ENCODE measurements around the gene EEF2KMT.
"Not testable (repeated sequence)": the region's sequence is repeated elsewhere in the genome, so short reads cannot be mapped to it uniquely, and the experiment has no call there.

EEF2KMT gene

GRCh38 chr16:5097470-5098220 lies at the start of gene EEF2KMT:
Gene EEF2KMT (minus strand): TSS chr16:5097795. CDS start chr16:5097739, 56 bp downstream.
- DNase-seq (ENCODE audit: low read depth) = peak; percentile 99

- DNase-seq (ENCODE audit: low read depth) = not testable (repeated sequence)
Measured at GRCh38 chr16:5144621-5144956, 47.0 kb upstream of the EEF2KMT start.

DNA sequence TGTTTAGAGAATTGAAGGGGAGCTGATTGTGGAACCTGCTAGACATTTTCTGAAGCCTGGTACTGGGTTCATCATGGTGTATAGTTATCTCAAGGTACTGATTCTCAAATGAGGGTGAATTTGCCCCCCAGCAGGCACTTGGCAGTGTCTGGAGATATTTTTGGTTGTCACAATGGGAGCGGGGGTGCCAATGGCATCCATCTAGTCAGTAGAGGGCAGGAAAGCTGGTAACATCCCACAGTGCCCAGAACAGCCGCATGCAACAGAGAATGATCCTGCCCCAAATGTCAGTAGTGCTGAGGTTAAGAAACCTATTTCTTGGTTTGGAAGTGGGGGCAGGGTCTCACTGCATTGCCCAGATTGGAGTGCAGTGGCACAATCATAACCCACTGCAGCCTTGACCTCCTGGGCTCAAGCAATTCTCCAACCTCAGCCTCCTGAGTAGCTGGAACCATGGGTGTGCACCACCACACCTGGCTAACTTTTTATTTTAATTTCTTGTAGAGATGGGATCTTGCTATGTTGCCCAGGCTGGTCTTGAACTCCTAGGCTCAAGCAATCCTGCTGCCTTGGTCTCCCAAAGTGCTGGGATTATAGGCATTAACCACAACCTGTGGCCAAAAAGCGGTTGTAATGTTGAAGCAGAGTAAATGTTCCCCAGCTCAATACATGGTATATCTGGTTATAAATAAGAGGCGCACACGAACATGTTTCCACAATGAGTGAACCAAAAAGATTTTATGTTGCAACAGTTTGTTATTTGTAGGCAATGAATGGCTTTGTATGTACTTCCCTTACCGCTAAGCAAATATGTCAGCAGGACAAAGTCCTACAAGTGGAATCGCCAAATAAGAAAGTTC lies 46.4 kb upstream of the EEF2KMT start:
- DNase-seq (ENCODE audit: low read depth) = no peak

DNA sequence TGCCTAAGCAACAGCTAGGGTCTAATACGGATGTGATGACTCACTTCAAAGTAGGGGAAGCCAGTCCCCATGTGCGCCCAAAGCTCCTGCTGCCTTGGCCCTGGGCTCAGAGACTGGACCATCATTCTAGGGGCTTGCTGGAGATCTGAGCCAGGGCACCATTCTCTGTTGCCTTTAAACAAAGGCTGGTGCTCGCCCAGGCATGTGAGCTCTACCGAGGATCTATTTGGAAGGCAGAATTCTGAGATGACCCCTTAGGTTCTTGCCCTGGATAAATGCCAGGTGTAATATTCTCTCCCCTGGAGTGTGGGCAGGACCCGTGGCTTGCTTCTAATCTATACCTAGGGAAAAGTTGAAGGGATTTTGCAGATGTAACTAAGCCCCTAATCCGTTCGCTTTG lies 42.6 kb upstream of the EEF2KMT start:
- DNase-seq (ENCODE audit: low read depth) = not testable (repeated sequence)

DNA sequence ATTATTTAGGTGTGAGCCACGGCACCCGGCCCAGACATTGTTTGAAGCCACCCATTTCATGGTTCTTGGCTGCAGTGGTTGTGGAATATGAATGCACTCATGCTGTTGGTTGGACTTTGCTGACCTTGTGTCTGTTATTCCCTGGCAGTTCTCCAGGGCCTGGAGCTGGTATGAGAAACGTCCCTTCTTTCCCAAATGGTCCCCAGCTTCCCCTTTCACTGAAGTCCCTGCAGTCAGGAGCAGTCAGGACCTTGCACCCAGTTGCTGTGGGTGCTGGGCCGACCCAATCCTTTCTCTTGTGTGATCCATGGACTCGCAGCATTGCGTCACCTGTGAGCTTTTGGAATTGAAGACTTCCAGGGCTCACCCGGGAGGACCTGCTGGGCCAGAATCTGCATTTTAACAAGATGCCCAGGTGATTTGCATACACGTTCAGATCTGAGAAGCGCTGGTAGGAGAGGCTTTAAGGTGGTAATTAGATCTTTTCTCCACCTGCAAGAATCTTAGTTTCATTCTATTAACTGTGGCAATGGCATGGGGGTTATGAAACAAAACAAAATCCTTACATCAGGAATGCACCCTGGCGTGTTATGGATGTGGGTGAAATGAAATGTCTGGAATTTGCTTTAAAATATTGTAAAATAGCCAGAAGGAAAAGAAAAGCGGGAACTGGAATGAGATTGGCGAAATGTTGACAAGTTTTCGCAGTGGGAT lies 37.3 kb upstream of the EEF2KMT start:
- DNase-seq (ENCODE audit: low read depth) = not testable (repeated sequence)

- not testable (repeated sequence) for DNase-seq (ENCODE audit: low read depth)
Measured at GRCh38 chr16:5132915-5133600, 35.5 kb upstream of the EEF2KMT start.

DNA sequence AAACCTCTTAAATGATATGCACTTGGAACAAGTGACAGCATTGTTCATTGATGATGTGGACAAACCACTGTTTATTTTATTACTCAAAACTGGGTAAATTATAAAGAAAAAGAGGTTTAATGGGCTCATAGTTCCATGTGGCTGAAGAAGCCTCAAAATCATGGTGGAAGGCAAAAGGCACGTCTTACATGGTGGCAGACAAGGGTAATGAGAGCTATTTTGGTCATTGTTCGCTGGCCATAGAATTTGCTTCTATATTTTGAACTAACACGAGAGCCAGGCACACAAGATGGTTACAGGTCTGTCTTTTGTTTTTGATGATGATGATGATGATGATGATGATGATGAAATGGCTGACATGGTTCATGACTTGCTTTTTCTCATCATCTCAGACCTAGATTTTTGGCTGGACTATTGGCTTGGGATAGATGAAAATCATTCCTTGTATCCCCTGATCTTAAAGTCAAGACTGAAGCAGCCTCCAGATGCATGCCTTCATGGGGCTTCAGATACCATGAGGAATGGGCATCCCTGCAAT lies 33.9 kb upstream of the EEF2KMT start:
- not testable (repeated sequence) for DNase-seq (ENCODE audit: low read depth)

DNA sequence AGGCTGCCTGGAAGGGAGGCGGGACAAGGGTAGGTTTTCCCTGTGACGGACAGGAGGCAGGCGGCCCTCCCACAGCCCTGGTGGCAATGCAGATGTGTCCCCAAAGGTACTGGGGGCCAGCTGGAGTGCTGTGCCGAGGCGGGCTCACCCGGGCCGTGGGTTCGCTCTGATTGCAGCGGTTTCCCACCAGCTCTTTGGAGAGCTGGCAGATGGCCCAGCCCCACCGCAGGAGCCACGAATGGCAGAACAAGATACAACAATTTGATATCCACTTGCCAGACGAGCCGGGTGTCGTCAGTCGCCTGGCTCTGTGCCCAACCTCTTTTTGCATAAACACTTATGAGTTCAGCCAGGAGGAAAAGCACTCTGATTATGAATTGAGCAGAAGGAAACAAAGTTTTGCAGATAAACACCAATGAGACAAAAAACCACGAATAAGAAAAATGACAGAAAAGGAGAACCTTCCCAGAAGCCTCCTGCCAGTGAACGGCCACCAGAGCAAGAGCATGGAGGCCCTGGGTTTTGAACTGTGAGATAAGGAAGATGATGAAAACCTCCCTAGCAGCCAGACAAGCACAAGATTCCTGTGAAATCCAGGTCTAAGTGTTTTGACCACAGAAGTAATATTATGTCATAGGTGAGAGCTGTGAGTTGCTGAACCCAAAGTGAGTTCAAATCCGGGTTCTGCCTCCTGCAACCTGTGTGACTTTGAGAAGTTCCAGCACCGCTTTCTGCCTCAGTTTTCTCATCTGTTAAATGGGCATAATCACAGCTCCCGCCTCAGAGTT lies 19.9 kb upstream of the EEF2KMT start:
- DNase-seq (ENCODE audit: low read depth) = not testable (repeated sequence)

GRCh38 chr16:5116780-5117295 lies 19.2 kb upstream of the EEF2KMT start:
- DNase-seq (ENCODE audit: low read depth) = not testable (repeated sequence)

GRCh38 chr16:5110933-5111332 lies 13.3 kb upstream of the EEF2KMT start:
- not testable (repeated sequence) for DNase-seq (ENCODE audit: low read depth)

DNA sequence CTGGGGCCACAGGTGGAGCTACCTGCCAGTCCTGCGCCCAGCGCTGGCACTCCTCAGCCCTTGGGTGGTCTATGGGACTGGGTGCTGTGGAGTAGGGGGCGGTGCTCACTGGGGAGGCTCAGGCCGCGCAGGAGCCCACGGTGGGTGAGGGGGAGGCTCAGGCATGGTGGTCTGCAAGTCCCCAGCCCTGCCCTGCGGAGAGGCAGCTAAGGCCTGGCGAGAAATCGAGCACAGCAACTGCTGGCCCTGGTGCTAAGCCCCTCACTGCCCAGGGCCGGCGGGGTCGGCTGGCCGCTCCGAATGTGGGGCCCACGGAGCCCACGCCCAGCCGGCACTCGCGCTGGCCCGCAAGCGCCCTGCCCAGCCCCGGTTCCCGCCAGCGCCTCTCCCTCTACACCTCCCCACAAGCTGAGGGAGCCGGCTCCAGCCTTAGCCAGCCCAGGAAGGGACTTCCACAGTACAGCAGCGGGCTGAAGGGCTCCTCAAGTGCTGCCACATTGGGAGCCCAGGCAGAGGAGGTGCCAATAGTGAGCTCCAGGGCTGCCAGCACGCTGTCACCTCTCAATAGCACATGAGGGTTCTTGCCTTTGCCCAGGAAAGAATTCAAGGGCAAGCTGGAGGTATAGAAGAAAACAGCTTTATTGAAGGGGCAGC lies 11.0 kb upstream of the EEF2KMT start:
- DNase-seq (ENCODE audit: low read depth) = no peak

DNA sequence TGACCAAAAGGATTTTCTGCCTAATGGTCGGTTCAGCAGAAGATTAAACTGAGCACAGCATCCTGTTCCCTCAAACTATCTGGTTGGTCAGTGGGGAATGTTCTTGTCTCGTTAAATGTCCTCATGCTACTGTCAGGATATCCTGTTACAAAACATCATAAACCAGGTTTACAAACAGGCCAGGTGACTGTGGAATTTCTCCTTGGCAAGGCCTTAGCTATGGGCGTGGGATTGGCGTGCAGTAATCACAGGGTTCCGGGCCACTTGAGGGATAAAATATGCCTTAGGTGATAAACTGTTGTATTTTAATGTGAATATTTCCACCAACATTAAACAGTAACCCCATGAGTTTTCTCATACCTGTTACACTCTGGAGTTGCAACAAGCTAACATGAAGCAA lies 7.4 kb upstream of the EEF2KMT start:
- not testable (repeated sequence) for DNase-seq (ENCODE audit: low read depth)

GRCh38 chr16:5103296-5104032 lies 5.9 kb upstream of the EEF2KMT start:
- DNase-seq (ENCODE audit: low read depth) = not testable (repeated sequence)

GRCh38 chr16:5099174-5099573 lies 1.6 kb upstream of the EEF2KMT start:
- not testable (repeated sequence) for DNase-seq (ENCODE audit: low read depth)

GRCh38 chr16:5098221-5099159 lies 895 bp upstream of the EEF2KMT start:
- peak; percentile 43 for DNase-seq (ENCODE audit: low read depth)

DNA sequence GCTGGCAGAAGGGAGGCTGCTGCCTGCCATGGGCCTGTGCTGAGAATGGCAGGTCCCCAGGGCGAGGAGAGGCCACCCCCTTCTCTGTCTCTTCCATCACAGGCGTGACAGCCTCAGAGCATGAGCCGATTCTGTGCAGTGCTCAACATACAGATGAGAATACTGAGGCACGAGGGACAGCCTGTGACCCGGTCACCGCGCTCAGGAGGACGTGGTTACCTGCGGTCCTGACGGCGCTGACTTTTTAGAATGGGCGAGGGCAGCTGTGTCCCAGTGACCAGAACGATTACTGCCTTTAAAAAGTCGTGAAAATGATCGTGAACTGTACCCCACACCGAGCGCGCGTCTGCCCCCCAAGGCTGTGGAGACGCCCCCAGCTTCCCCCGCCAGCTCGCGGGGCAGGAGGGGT lies 530 bp downstream of the EEF2KMT start:
- not testable (repeated sequence) for DNase-seq (ENCODE audit: low read depth)

GRCh38 chr16:5096437-5097060 lies 1.0 kb downstream of the EEF2KMT start:
- not testable (repeated sequence) for DNase-seq (ENCODE audit: low read depth)
